HEK293 (cell line): ENCODE results near the gene BTBD9.

ENCODE experiments used
- CTCF ChIP-seq: fragments of 450-650 bp; formaldehyde crosslinking; IDR thresholded peaks from 2 replicates; pipeline ENCODE4 v1.5.1; 2016; ENCODE audit warnings: missing biosample characterization, missing genetic modification characterization
- ZBTB6 ChIP-seq: fragments of 450-650 bp; formaldehyde crosslinking; IDR thresholded peaks from 2 replicates; pipeline ENCODE4 v1.5.1; 2017; ENCODE audit warnings: missing biosample characterization, missing genetic modification characterization

- TF ChIP-seq CTCF (tag by site-specific recombination) (no peak), ZBTB6 (tag by site-specific recombination) (no peak)
Observed at GRCh38 chr6:38504996-38505395, 134.7 kb downstream of the BTBD9 start.
